Lower leg skin (tissue), 3 donors: Measurements from ENCODE around the gene ARF6.

ENCODE experiments used
- CTCF ChIP-seq, 3 donors: fragments of 450-650 bp; IDR thresholded peaks; one replicate each; pipeline ENCODE4 v1.5.1; 2016; ENCODE audit warnings: antibody characterized with exemption in 3 of 3, mild to moderate bottlenecking in 3 of 3, moderate library complexity in 2 of 3
- POLR2A ChIP-seq, 2 donors: fragments of 450-650 bp; IDR thresholded peaks; one replicate each; pipeline ENCODE4 v1.6.1; 2016 to 2017; ENCODE audit warnings: antibody characterized with exemption in 2 of 2, mild to moderate bottlenecking in 1 of 2, moderate library complexity in 1 of 2

- peak in 1 of 3 donors; percentile 53 for TF ChIP-seq CTCF (IDR thresholded peaks at IDR 0.05)
- TF ChIP-seq POLR2A (IDR thresholded peaks at IDR 0.05), result no peak
Observed at GRCh38 chr14:49865431-49865859, 27.4 kb upstream of the ARF6 start.
